H1 (cell line): ENCODE data around the gene PAPSS2. TPM values are rescaled to one million over a fixed set of nuclear protein-coding genes. Genes with fewer than 3 reads are reported as not detected.

Source experiments
- CTCF ChIA-PET: fragments of 300-600 bp; sonication (Branson Sonifier 250); formaldehyde crosslinking; loops from one replicate; lab custom pipeline; 2021; ENCODE audit not compliant: partially characterized antibody; lab: Charles Lee
- POLR2A ChIA-PET: fragments of 300-600 bp; sonication (Branson Sonifier 250); formaldehyde crosslinking; loops from one replicate; lab custom pipeline; 2021; ENCODE audit warnings: inconsistent platforms; ENCODE audit not compliant: partially characterized antibody; lab: Charles Lee
- DNase-seq, 2 experiments: peaks; one replicate each; pipeline versions ENCODE4 v3.0.0 to v3.0.0-alpha.2; 2010 to 2022; ENCODE audit warnings: low spot score in 2 of 2, low read depth in 1 of 2, mixed read lengths in 1 of 2
- FAIRE-seq: peaks from 2 replicates; lab custom pipeline; 2011; peaks lifted over from hg19 to GRCh38; lab: Jason Lieb, UNC
- H2AFZ ChIP-seq: 2 replicates; pipeline ENCODE4 v1.8.1; 2012; ENCODE audit warnings: low read length, inconsistent platforms
- H2AK5ac ChIP-seq: 2 replicates; pipeline ENCODE4 v1.6.1; 2013; ENCODE audit warnings: low read depth, low read length
- H2BK120ac ChIP-seq: replicated peaks from 2 replicates; pipeline ENCODE3; 2013; ENCODE audit warnings: low read depth, low read length, inconsistent platforms
- H2BK12ac ChIP-seq: 2 replicates; pipeline ENCODE4 v1.6.1; 2013; ENCODE audit warnings: low read depth, low read length
- H2BK15ac ChIP-seq: 2 replicates; pipeline ENCODE4 v1.6.1; 2013; ENCODE audit warnings: low read length
- H2BK20ac ChIP-seq: 2 replicates; pipeline ENCODE4 v1.6.1; 2013; ENCODE audit warnings: low read length
- H2BK5ac ChIP-seq: 2 replicates; pipeline ENCODE4 v1.6.1; 2013; ENCODE audit warnings: low read depth, low read length
- H3K14ac ChIP-seq: 2 replicates; pipeline ENCODE4 v1.6.1; 2013; ENCODE audit warnings: inconsistent platforms; ENCODE audit not compliant: insufficient read length
- H3K18ac ChIP-seq: 2 replicates; pipeline ENCODE4 v1.6.1; 2013; ENCODE audit warnings: low read length; ENCODE audit errors: extremely low read depth
- H3K23ac ChIP-seq: 2 replicates; pipeline ENCODE4 v1.6.1; 2013; ENCODE audit warnings: inconsistent platforms; ENCODE audit not compliant: insufficient read length
- H3K23me2 ChIP-seq: 2 replicates; pipeline ENCODE4 v1.6.1; 2013; ENCODE audit warnings: low read depth, low read length
- H3K27ac ChIP-seq: 2 replicates; pipeline ENCODE4 v1.6.1; 2011; ENCODE audit warnings: low read depth, low read length, inconsistent platforms
- H3K27me3 ChIP-seq, 4 experiments: replicated peaks in 1 of 4; 1 replicate in 1 of 4; 2 replicates in 3 of 4; pipeline versions ENCODE4 v1.6.1 to v1.8.1; 2011 to 2013; ENCODE audit warnings: low read length in 3 of 4, mild to moderate bottlenecking in 3 of 4, inconsistent platforms in 2 of 4, mixed read lengths in 2 of 4, moderate library complexity in 1 of 4; ENCODE audit not compliant: control insufficient read depth in 3 of 4, insufficient read depth in 3 of 4; ENCODE audit errors: extremely low read depth in 1 of 4
- H3K36me3 ChIP-seq, 4 experiments: 2 replicates each; pipeline versions ENCODE4 v1.6.1 to v1.8.1; 2011 to 2013; ENCODE audit warnings: mild to moderate bottlenecking in 4 of 4, low read length in 3 of 4, moderate library complexity in 2 of 4, control low read depth in 1 of 4, inconsistent platforms in 1 of 4; ENCODE audit not compliant: insufficient read depth in 4 of 4, control insufficient read depth in 2 of 4
- H3K4ac ChIP-seq: replicated peaks from 2 replicates; pipeline ENCODE3; 2013; ENCODE audit warnings: low read length, low read depth, mixed read lengths, inconsistent platforms; ENCODE audit not compliant: insufficient read length
- H3K4me1 ChIP-seq, 4 experiments: replicated peaks in 1 of 4; 1 replicate in 1 of 4; 2 replicates in 3 of 4; pipeline versions ENCODE4 v1.6.1 to v1.8.1; 2011 to 2013; ENCODE audit warnings: low read length in 3 of 4, inconsistent platforms in 2 of 4, mixed read lengths in 1 of 4; ENCODE audit not compliant: insufficient read depth in 4 of 4, control insufficient read depth in 3 of 4
- H3K4me2 ChIP-seq, 2 experiments: 2 replicates each; pipeline versions ENCODE4 v1.6.1 to v1.8.1; 2011 to 2013; ENCODE audit warnings: low read depth in 2 of 2, low read length in 2 of 2, control low read depth in 1 of 2, inconsistent platforms in 1 of 2, mild to moderate bottlenecking in 1 of 2; ENCODE audit not compliant: insufficient read depth in 1 of 2
- H3K4me3 ChIP-seq, 4 experiments: fragments of 200-600, 300-600 bp in 1 of 4; sonication (generic), shearing (Covaris generic), sonication (Bioruptor Twin) in 1 of 4; 2 replicates each; pipeline versions ENCODE4 v1.5.1 to v1.8.1; 2011 to 2016; ENCODE audit warnings: low read length in 4 of 4, low read depth in 3 of 4, control low read depth in 2 of 4, inconsistent platforms in 2 of 4, mild to moderate bottlenecking in 2 of 4, mixed read lengths in 1 of 4, moderate library complexity in 1 of 4; ENCODE audit not compliant: insufficient read depth in 2 of 4; ENCODE audit errors: extremely low read depth in 1 of 4
- H3K56ac ChIP-seq: replicated peaks from 2 replicates; pipeline ENCODE3; 2013; ENCODE audit warnings: low read depth, mild to moderate bottlenecking, mixed read lengths, low read length, inconsistent platforms; ENCODE audit not compliant: insufficient read length
- H3K79me1 ChIP-seq: 2 replicates; pipeline ENCODE4 v1.6.1; 2013; ENCODE audit warnings: low read depth, low read length, control low read depth
- H3K79me2 ChIP-seq, 2 experiments: 2 replicates each; pipeline versions ENCODE4 v1.6.1 to v1.8.1; 2012 to 2013; ENCODE audit warnings: low read length in 2 of 2, mild to moderate bottlenecking in 2 of 2, inconsistent platforms in 1 of 2; ENCODE audit not compliant: insufficient read depth in 2 of 2, control insufficient read depth in 1 of 2
- H3K9ac ChIP-seq, 4 experiments: replicated peaks in 1 of 4; 1 replicate in 1 of 4; 2 replicates in 3 of 4; pipeline versions ENCODE4 v1.6.1 to v1.8.1; 2011 to 2013; ENCODE audit warnings: low read depth in 3 of 4, low read length in 3 of 4, control low read depth in 2 of 4, mild to moderate bottlenecking in 2 of 4, moderate library complexity in 2 of 4, inconsistent platforms in 1 of 4; ENCODE audit errors: extremely low read depth in 1 of 4
- H3K9me3 ChIP-seq, 2 experiments: 2 replicates each; pipeline versions ENCODE4 v1.6.1 to v1.8.1; 2012 to 2013; ENCODE audit warnings: mild to moderate bottlenecking in 2 of 2, moderate library complexity in 2 of 2, control low read depth in 1 of 2, inconsistent platforms in 1 of 2, low read depth in 1 of 2, low read length in 1 of 2, mixed read lengths in 1 of 2; ENCODE audit not compliant: insufficient read depth in 2 of 2
- H4K20me1 ChIP-seq, 2 experiments: replicated peaks in 1 of 2; 2 replicates each; pipeline versions ENCODE3 to v1.8.1; 2011 to 2013; ENCODE audit warnings: inconsistent platforms in 2 of 2, low read length in 2 of 2, mild to moderate bottlenecking in 1 of 2; ENCODE audit not compliant: insufficient read depth in 2 of 2, control insufficient read depth in 1 of 2
- H4K5ac ChIP-seq: 2 replicates; pipeline ENCODE4 v1.6.1; 2013; ENCODE audit warnings: low read length, low read depth, mixed read lengths, inconsistent platforms; ENCODE audit not compliant: insufficient read length
- H4K8ac ChIP-seq: 2 replicates; pipeline ENCODE4 v1.8.0; 2013; ENCODE audit warnings: mild to moderate bottlenecking, moderate library complexity, low read length, inconsistent platforms; ENCODE audit not compliant: insufficient read depth; ENCODE audit errors: extremely low read depth
- H4K91ac ChIP-seq: replicated peaks from 2 replicates; pipeline ENCODE3; 2013; ENCODE audit warnings: low read length, mixed read lengths, inconsistent platforms; ENCODE audit not compliant: insufficient read length
- CBX5 ChIP-seq: fragments of 300-800, 300-1000 bp; sonication (generic); IDR thresholded peaks from 2 replicates; pipeline ENCODE4 v1.7.1; 2016; ENCODE audit warnings: antibody characterized with exemption, low read length, low read depth
- CREB1 ChIP-seq: IDR thresholded peaks from 2 replicates; pipeline ENCODE4 v1.6.1; 2012; ENCODE audit warnings: inconsistent platforms
- CTBP2 ChIP-seq: IDR thresholded peaks from 2 replicates; pipeline ENCODE4 v1.7.0; 2011; ENCODE audit warnings: borderline replicate concordance, mild to moderate bottlenecking, moderate library complexity, mixed read lengths, low read length; ENCODE audit not compliant: insufficient read depth, insufficient read length
- GTF2F1 ChIP-seq: IDR thresholded peaks from 2 replicates; pipeline ENCODE4 v1.6.1; 2012; ENCODE audit warnings: low read depth, low read length, improper control_type of control experiment, borderline replicate concordance
- HDAC2 ChIP-seq, 2 experiments: fragments of 300-600 bp in 1 of 2; sonication (generic) in 1 of 2; IDR thresholded peaks; 2 replicates each; pipeline ENCODE4 v1.6.1; 2011 to 2012; ENCODE audit warnings: low read depth in 2 of 2, low read length in 2 of 2, mild to moderate bottlenecking in 2 of 2, moderate library complexity in 2 of 2, borderline replicate concordance in 1 of 2, inconsistent platforms in 1 of 2
- SAP30 ChIP-seq: fragments of 300-600 bp; sonication (generic); IDR thresholded peaks from 2 replicates; pipeline ENCODE4 v1.7.1; 2012; ENCODE audit warnings: low read length, moderate library complexity, mild to moderate bottlenecking, inconsistent platforms; ENCODE audit not compliant: insufficient read depth, insufficient replicate concordance
- ZNF274 ChIP-seq: IDR thresholded peaks from 2 replicates; pipeline ENCODE4 v1.7.0; 2012; ENCODE audit warnings: low read length, borderline replicate concordance; ENCODE audit errors: extremely low read depth
- WGBS, 2 experiments: shearing (Covaris generic) in 1 of 2; methylation state at CpG; one replicate each; pipeline versions ENCODE4 v1.1.6 to v1.1.7; 2013 to 2015; ENCODE audit warnings: low lambda C conversion rate in 2 of 2, mixed read lengths in 2 of 2, inconsistent platforms in 1 of 2, low coverage in 1 of 2, missing lambda C conversion rate in 1 of 2; ENCODE audit not compliant: insufficient replicate concordance in 2 of 2, insufficient coverage in 1 of 2, insufficient read length in 1 of 2; ENCODE audit errors: extremely low coverage in 1 of 2, missing lambda C conversion rate in 1 of 2; 5-methylcytosine and 5-hydroxymethylcytosine counted together
- polyA plus RNA-seq, 7 experiments: library from polyadenylated mRNA; depleted of rRNA in 3 of 7; stranded (reverse) in 5 of 7; unstranded in 2 of 7; fragments of >200 nt in 5 of 7; fragments of 200-250 nt in 2 of 7; gene quantifications; 1 replicate in 5 of 7; 2 replicates in 1 of 7; 4 replicates in 1 of 7; pipeline versions ENCODE4 v1.2.1 to v1.2.3, GENCODE V29; 2011 to 2013; ENCODE audit warnings: missing spikeins in 2 of 7, mixed read lengths in 2 of 7
- total RNA-seq: library from RNA; stranded (reverse); fragmentation: NEBNext Ultra II Directional; extraction: Animal tissue kit (Norgen Biotek cat#: 25700); gene quantifications from 2 replicates; pipeline ENCODE4 v1.2.1, GENCODE V29; 2021
- TF ChIP-seq, protein P1 (sequence below), 3 experiments: IDR thresholded peaks; 1 replicate in 2 of 3; 2 replicates in 1 of 3; pipeline versions ENCODE4 v1.5.1 to v1.6.1; 2011; ENCODE audit warnings: low read length in 3 of 3, mild to moderate bottlenecking in 3 of 3, inconsistent platforms in 2 of 3, low read depth in 1 of 3, moderate library complexity in 1 of 3; ENCODE audit not compliant: insufficient read depth in 1 of 3; ENCODE audit errors: control extremely low read depth in 1 of 3

The PAPSS2 gene
- total and polyA plus RNA-seq, 2 of the 8 experiments (the other 6 are each of a cell fraction or from before 2014, with no cell fraction given): 7.6 to 20.2 TPM

DNA sequence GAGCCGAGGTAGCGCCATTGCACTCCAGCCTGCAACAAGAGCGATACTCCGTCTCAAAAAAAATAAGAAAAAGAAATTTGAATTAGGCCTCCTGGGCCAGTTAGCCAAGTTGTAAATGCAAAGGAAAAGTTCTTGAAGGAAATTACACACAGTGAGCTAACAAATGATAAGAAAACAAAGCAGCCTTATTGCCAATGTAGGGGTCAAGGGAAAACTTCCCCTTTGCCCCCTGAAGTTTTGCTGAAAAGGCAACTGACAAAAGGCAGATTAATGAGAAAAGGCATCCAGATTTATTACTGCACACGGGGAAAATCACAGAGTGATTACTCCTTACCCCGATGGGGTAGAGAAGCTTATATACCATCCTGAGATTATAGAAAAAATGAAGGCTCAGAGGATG lies 70.3 kb downstream of the PAPSS2 start:
- no peak overlapping the region for H4K91ac ChIP-seq
- H3K79me2 ChIP-seq: no peaks in the 10 kb centered on the region
- WGBS, 2 experiments: 95% methylated on average over 6 of the region's 6 CpGs; no CpG with 5 or more reads in 1 of the 2 experiments
- no peak overlapping the region for H3K18ac ChIP-seq
- H3K4me3 ChIP-seq: no peak overlapping the region
- no peak for FAIRE-seq
- no peaks in the 10 kb centered on the region; a peak in 1 of 8 replicates for H3K36me3 ChIP-seq
- no peaks in the 10 kb centered on the region for H3K23me2 ChIP-seq
- H3K14ac ChIP-seq: no peak overlapping the region
- no peak overlapping the region for H3K4ac ChIP-seq
- no peak overlapping the region for H4K8ac ChIP-seq
- H2AFZ ChIP-seq: no peak overlapping the region
- H3K23ac ChIP-seq: no peak overlapping the region
- H2BK5ac ChIP-seq: no peak overlapping the region
- H3K4me2 ChIP-seq: no peak overlapping the region
- DNase-seq: no peak
- no peak overlapping the region for H2AK5ac ChIP-seq
- H4K5ac ChIP-seq: no peak overlapping the region
- H3K79me1 ChIP-seq: no peaks in the 10 kb centered on the region
- no peak overlapping the region for H2BK120ac ChIP-seq
- no peak overlapping the region for H3K27ac ChIP-seq
- H2BK20ac ChIP-seq: no peak overlapping the region
- H2BK15ac ChIP-seq: no peak overlapping the region
- H3K4me1 ChIP-seq: peaks cover 0 to 6% (median under 1%) of the 10 kb centered on the region in 4 experiments; a peak in 3 of 7 replicates
- no peaks in the 10 kb centered on the region for H3K27me3 ChIP-seq
- POLR2A ChIA-PET: no interaction called here
- H3K9ac ChIP-seq: no peak overlapping the region
- H4K20me1 ChIP-seq: no peaks in the 10 kb centered on the region
- H3K9me3 ChIP-seq: no peaks in the 10 kb centered on the region
- H2BK12ac ChIP-seq: no peak overlapping the region
- TF ChIP-seq CTBP2: no peak
- TF ChIP-seq GTF2F1: no peak
- TF ChIP-seq, protein P1, sequence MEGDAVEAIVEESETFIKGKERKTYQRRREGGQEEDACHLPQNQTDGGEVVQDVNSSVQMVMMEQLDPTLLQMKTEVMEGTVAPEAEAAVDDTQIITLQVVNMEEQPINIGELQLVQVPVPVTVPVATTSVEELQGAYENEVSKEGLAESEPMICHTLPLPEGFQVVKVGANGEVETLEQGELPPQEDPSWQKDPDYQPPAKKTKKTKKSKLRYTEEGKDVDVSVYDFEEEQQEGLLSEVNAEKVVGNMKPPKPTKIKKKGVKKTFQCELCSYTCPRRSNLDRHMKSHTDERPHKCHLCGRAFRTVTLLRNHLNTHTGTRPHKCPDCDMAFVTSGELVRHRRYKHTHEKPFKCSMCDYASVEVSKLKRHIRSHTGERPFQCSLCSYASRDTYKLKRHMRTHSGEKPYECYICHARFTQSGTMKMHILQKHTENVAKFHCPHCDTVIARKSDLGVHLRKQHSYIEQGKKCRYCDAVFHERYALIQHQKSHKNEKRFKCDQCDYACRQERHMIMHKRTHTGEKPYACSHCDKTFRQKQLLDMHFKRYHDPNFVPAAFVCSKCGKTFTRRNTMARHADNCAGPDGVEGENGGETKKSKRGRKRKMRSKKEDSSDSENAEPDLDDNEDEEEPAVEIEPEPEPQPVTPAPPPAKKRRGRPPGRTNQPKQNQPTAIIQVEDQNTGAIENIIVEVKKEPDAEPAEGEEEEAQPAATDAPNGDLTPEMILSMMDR (IDR thresholded peaks at IDR 0.05; ENCODE audit: control extremely low read depth in 1 of 3, insufficient read depth in 1 of 3, low read depth in 1 of 3, low read length in 3 of 3): no peak
- no peak for TF ChIP-seq SAP30
- no peak for TF ChIP-seq HDAC2 (IDR thresholded peaks at IDR 0.05; ENCODE audit: borderline replicate concordance in 1 of 2, low read depth in 2 of 2, low read length in 2 of 2)
- TF ChIP-seq CBX5: no peak
- no peak for TF ChIP-seq ZNF274
- TF ChIP-seq CREB1: no peak
- CTCF ChIA-PET: interaction anchor here (1.3 to 1.9 kb wide), 5 partner anchors 11 to 43 kb away, joined by 3 to 5 read pairs (median 4); no protein-coding TSS in a partner anchor
- H3K56ac ChIP-seq: no peak overlapping the region
